T-cell (primary cell): ENCODE data around the gene UBR3. TPM values are rescaled to one million over a fixed set of nuclear protein-coding genes. Genes with fewer than 3 reads are reported as not detected.

ENCODE experiments used
- ATAC-seq, 4 experiments: fragments of 200-7000 bp in 3 of 4; fragments of 150-1000 bp in 1 of 4; cut with Tn5 transposase; replicated peaks in 1 of 4; 1 replicate in 3 of 4; 2 replicates in 1 of 4; pipeline ENCODE4 v1.10.0; 2021; ENCODE audit warnings: moderate library complexity in 3 of 4, mild to moderate bottlenecking in 2 of 4, moderate number of reproducible peaks in 1 of 4
- CTCF ChIA-PET, 2 donors: fragments of 300-600 bp; sonication (Branson Sonifier 250); formaldehyde crosslinking; loops; one replicate each; lab custom pipeline; 2022; ENCODE audit warnings: antibody characterized with exemption in 2 of 2; lab: Charles Lee
- POLR2A ChIA-PET, 2 donors: fragments of 300-600 bp; sonication (Branson Sonifier 250); formaldehyde crosslinking; loops; one replicate each; lab custom pipeline; 2022; ENCODE audit warnings: antibody characterized with exemption in 2 of 2; lab: Charles Lee
- DNase-seq, 35 experiments: peaks; one replicate each; pipeline versions ENCODE4 v3.0.0 to v3.0.0-alpha.2; 2013 to 2023
- H3K27ac ChIP-seq: one replicate; pipeline ENCODE4 v1.5.1; 2013; ENCODE audit warnings: low read length
- H3K27me3 ChIP-seq, 2 experiments: replicated peaks in 1 of 2; 1 replicate in 1 of 2; 2 replicates in 1 of 2; pipeline versions ENCODE4 v1.6.1 to v1.7.0; 2013; ENCODE audit warnings: low read length in 1 of 2, mixed read lengths in 1 of 2; ENCODE audit not compliant: control insufficient read depth in 2 of 2, insufficient read depth in 2 of 2; ENCODE audit errors: extremely low read depth in 1 of 2
- H3K36me3 ChIP-seq, 2 donors: 1 replicate in 1 of 2; 2 replicates in 1 of 2; pipeline versions ENCODE4 v1.6.1 to v1.7.0; 2013; ENCODE audit warnings: low read length in 1 of 2; ENCODE audit not compliant: control insufficient read depth in 2 of 2, insufficient read depth in 1 of 2; ENCODE audit errors: extremely low read depth in 1 of 2
- H3K4me1 ChIP-seq, 2 experiments: 1 replicate in 1 of 2; 2 replicates in 1 of 2; pipeline versions ENCODE4 v1.6.1 to v1.7.0; 2013; ENCODE audit warnings: low read length in 2 of 2, mixed read lengths in 1 of 2; ENCODE audit not compliant: insufficient read depth in 2 of 2, control insufficient read depth in 1 of 2; ENCODE audit errors: extremely low read depth in 1 of 2
- H3K4me3 ChIP-seq, 2 donors: 1 replicate in 1 of 2; 2 replicates in 1 of 2; pipeline versions ENCODE4 v1.5.1 to v1.7.0; 2013; ENCODE audit warnings: mild to moderate bottlenecking in 2 of 2, low read length in 1 of 2, moderate library complexity in 1 of 2; ENCODE audit not compliant: control insufficient read depth in 1 of 2; ENCODE audit errors: extremely low read depth in 1 of 2
- H3K9me3 ChIP-seq: 2 replicates; pipeline ENCODE4 v1.7.0; 2013
- H3K27ac Mint-ChIP-seq, 2 donors: one replicate each; pipeline ENCODE4 v1.8.0; 2020 to 2021; ENCODE audit warnings: mild to moderate bottlenecking in 2 of 2, mixed read lengths in 2 of 2
- H3K27me3 Mint-ChIP-seq, 2 donors: one replicate each; pipeline ENCODE4 v1.8.0; 2021 to 2022; ENCODE audit warnings: mixed read lengths in 2 of 2
- H3K36me3 Mint-ChIP-seq: one replicate; pipeline ENCODE4 v1.8.0; 2021; ENCODE audit warnings: mixed read lengths
- H3K4me1 Mint-ChIP-seq, 3 donors: one replicate each; pipeline ENCODE4 v1.8.0; 2020 to 2022; ENCODE audit warnings: mixed read lengths in 3 of 3, mild to moderate bottlenecking in 1 of 3
- H3K4me3 Mint-ChIP-seq, 3 donors: one replicate each; pipeline ENCODE4 v1.8.0; 2020 to 2022; ENCODE audit warnings: mild to moderate bottlenecking in 3 of 3, mixed read lengths in 3 of 3, moderate library complexity in 3 of 3
- H3K9me3 Mint-ChIP-seq, 3 donors: one replicate each; pipeline ENCODE4 v1.8.0; 2020 to 2022; ENCODE audit warnings: mixed read lengths in 3 of 3
- WGBS: methylation state at CpG from one replicate; pipeline ENCODE4 v1.1.5; 2013; ENCODE audit warnings: missing lambda C conversion rate; ENCODE audit not compliant: insufficient coverage; 5-methylcytosine and 5-hydroxymethylcytosine counted together
- total RNA-seq, 35 experiments: library from RNA in 6 of 35; stranded (reverse) in 6 of 35; fragments of 120-200 nt in 1 of 35; gene quantifications; one replicate each; pipeline versions ENCODE4 v1.2.1 to v1.2.4 and lab custom pipeline; 2013 to 2026

Gene UBR3
- total RNA-seq, 5 donors from 2014 or later (not counting 1 experiment from before 2014, with no cell fraction given) = 28.6 to 49.9 (median 31.3) TPM

GRCh38 chr2:170020777-170021176, 193.5 kb downstream of the UBR3 start:
- Mint-ChIP-seq H3K36me3 (peaks cover 33% of the 10 kb centered on the region), H3K27me3 (no peaks in the 10 kb centered on the region), H3K9me3 (no peaks in the 10 kb centered on the region), H3K4me1 (no peaks in the 10 kb centered on the region), H3K4me3 (no peak overlapping the region), H3K27ac (no peak overlapping the region)
- no peak overlapping the region for H3K27ac ChIP-seq
- peaks cover 0 to 4% of the 10 kb centered on the region in 2 donors for H3K36me3 ChIP-seq
- no peak for ATAC-seq
- no peaks in the 10 kb centered on the region for H3K9me3 ChIP-seq
- ChIA-PET CTCF (no interaction called here), POLR2A (interaction anchor here (0.5 to 0.6 kb wide), 3 partner anchors 8 to 37 kb away, joined by 3 to 8 read pairs (median 3); no protein-coding TSS in a partner anchor)
- no peak overlapping the region for H3K4me3 ChIP-seq
- no peak for DNase-seq
- H3K27me3 ChIP-seq = no peaks in the 10 kb centered on the region
- no CpG with 5 or more reads among the region's 1 CpG for WGBS
- H3K4me1 ChIP-seq = no peaks in the 10 kb centered on the region

- Histone ChIP-seq H3K4me3 (no peak overlapping the region), H3K9me3 (no peaks in the 10 kb centered on the region), H3K27me3 (no peaks in the 10 kb centered on the region), H3K4me1 (no peaks in the 10 kb centered on the region), H3K36me3 (peaks cover 0 to 3% of the 10 kb centered on the region in 2 donors), H3K27ac (no peak overlapping the region)
- no peak overlapping the region for H3K4me3 Mint-ChIP-seq
- peaks cover 37% of the 10 kb centered on the region for H3K36me3 Mint-ChIP-seq
- DNase-seq (no peak), ATAC-seq (no peak)
- H3K27ac Mint-ChIP-seq = no peak overlapping the region
- no peaks in the 10 kb centered on the region for H3K27me3 Mint-ChIP-seq
- no peaks in the 10 kb centered on the region for H3K4me1 Mint-ChIP-seq
- H3K9me3 Mint-ChIP-seq = no peaks in the 10 kb centered on the region
- POLR2A ChIA-PET = interaction anchor here in 1 of 2 donors (0.5 kb wide), 1 partner anchor 10 kb away, joined by 3 read pairs; no protein-coding TSS in a partner anchor
- CTCF ChIA-PET = interaction anchor here in 1 of 2 donors (1.0 kb wide), 1 partner anchor 22 kb away, joined by 3 read pairs; no protein-coding TSS in a partner anchor
Measured at GRCh38 chr2:170022692-170023091, 195.4 kb downstream of the UBR3 start.

- H3K36me3 ChIP-seq = peaks cover 0 to 3% of the 10 kb centered on the region in 2 donors
- H3K4me3 ChIP-seq = no peak overlapping the region
- Mint-ChIP-seq H3K27me3 (no peaks in the 10 kb centered on the region), H3K4me3 (no peak overlapping the region), H3K36me3 (peaks cover 47% of the 10 kb centered on the region), H3K27ac (no peak overlapping the region), H3K4me1 (no peaks in the 10 kb centered on the region), H3K9me3 (no peaks in the 10 kb centered on the region)
- ChIA-PET CTCF (no interaction called here), POLR2A (no interaction called here)
- H3K9me3 ChIP-seq = no peaks in the 10 kb centered on the region
- 100% methylated on average over 1 of the region's 1 CpG for WGBS
- H3K27ac ChIP-seq = no peak overlapping the region
- no peaks in the 10 kb centered on the region for H3K27me3 ChIP-seq
- ATAC-seq (no peak), DNase-seq (no peak)
- no peaks in the 10 kb centered on the region for H3K4me1 ChIP-seq
Measured at GRCh38 chr2:170024721-170025120, 197.5 kb downstream of the UBR3 start.

- 80% methylated on average over 1 of the region's 2 CpGs for WGBS
- ATAC-seq (no peak), DNase-seq (no peak)
- Mint-ChIP-seq H3K4me3 (no peak overlapping the region), H3K27me3 (no peaks in the 10 kb centered on the region), H3K4me1 (no peaks in the 10 kb centered on the region), H3K9me3 (peaks cover 0 to 3% (median 0%) of the 10 kb centered on the region in 3 donors), H3K36me3 (peaks cover 47% of the 10 kb centered on the region), H3K27ac (no peak overlapping the region)
- CTCF ChIA-PET = no interaction called here
- Histone ChIP-seq H3K4me1 (no peaks in the 10 kb centered on the region), H3K36me3 (peaks cover 0 to 5% of the 10 kb centered on the region in 2 donors), H3K9me3 (no peaks in the 10 kb centered on the region), H3K27me3 (no peaks in the 10 kb centered on the region), H3K27ac (no peak overlapping the region), H3K4me3 (no peak overlapping the region)
- POLR2A ChIA-PET = no interaction called here
Measured at GRCh38 chr2:170025223-170025622, 198.0 kb downstream of the UBR3 start.

- Mint-ChIP-seq H3K4me1 (no peaks in the 10 kb centered on the region), H3K27me3 (no peaks in the 10 kb centered on the region), H3K27ac (no peak overlapping the region), H3K9me3 (peaks cover 0 to 3% (median 0%) of the 10 kb centered on the region in 3 donors), H3K36me3 (peaks cover 50% of the 10 kb centered on the region), H3K4me3 (no peak overlapping the region)
- Histone ChIP-seq H3K4me1 (no peaks in the 10 kb centered on the region), H3K27me3 (no peaks in the 10 kb centered on the region), H3K4me3 (no peak overlapping the region), H3K36me3 (peaks cover 0 to 5% of the 10 kb centered on the region in 2 donors), H3K9me3 (no peaks in the 10 kb centered on the region), H3K27ac (no peak overlapping the region)
- no CpG with 5 or more reads among the region's 1 CpG for WGBS
- DNase-seq = no peak
- CTCF ChIA-PET = no interaction called here
- POLR2A ChIA-PET = no interaction called here
- no peak for ATAC-seq
Measured at GRCh38 chr2:170026361-170026760, 199.1 kb downstream of the UBR3 start.

DNA sequence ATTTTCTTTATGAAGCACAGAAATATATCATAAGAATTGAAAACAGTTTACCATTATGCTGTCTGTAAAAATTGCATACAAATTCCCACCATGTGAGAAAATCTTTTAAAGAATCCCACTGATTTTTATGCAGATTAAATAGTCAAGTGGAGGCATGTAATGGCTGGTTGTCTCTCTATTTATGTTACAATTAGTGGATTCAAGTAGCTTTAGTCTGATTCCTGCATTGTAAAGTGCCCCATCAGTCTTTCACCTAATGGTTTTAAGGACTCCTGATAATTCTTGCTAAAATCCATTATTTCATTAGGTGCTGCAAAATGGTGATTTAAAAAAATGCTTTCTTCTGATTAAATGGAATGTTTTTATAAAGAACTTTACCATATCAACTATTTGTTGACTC, 202.3 kb downstream of the UBR3 start:
- no peak overlapping the region for H3K27ac ChIP-seq
- H3K9me3 ChIP-seq = no peaks in the 10 kb centered on the region
- no peak for ATAC-seq
- H3K27me3 Mint-ChIP-seq = no peaks in the 10 kb centered on the region
- H3K4me1 ChIP-seq = no peaks in the 10 kb centered on the region
- no peaks in the 10 kb centered on the region for H3K4me1 Mint-ChIP-seq
- no peaks in the 10 kb centered on the region for H3K27me3 ChIP-seq
- H3K36me3 Mint-ChIP-seq = peaks cover 53% of the 10 kb centered on the region
- DNase-seq = no peak
- H3K4me3 ChIP-seq = no peak overlapping the region
- H3K27ac Mint-ChIP-seq = no peak overlapping the region
- peaks cover 0 to 3% (median 0%) of the 10 kb centered on the region in 3 donors for H3K9me3 Mint-ChIP-seq
- ChIA-PET POLR2A (no interaction called here), CTCF (no interaction called here)
- no peak overlapping the region for H3K4me3 Mint-ChIP-seq
- H3K36me3 ChIP-seq = peaks cover 0 to 8% of the 10 kb centered on the region in 2 donors

DNA sequence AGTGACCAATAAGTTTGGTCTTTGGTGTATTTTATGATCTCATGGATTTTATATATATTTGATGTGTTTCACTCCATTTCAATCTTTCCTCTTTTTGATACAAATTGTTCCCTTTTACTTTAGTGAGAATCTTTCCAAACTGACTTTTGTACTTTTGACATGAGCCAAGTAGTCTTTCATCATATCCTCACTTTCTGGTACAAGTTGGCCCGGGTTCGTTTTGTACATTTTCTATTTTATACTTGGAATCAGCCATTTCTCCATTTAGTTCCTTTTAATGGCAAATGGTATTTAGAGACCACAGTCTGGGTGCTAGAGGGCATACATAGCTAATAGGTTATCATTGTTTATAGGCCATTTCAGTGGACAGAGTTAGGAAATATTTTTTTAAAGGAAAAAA, 202.8 kb downstream of the UBR3 start:
- no peak overlapping the region for H3K4me3 ChIP-seq
- ChIA-PET CTCF (no interaction called here), POLR2A (no interaction called here)
- WGBS = no CpG with 5 or more reads among the region's 2 CpGs
- no peak overlapping the region for H3K27ac ChIP-seq
- ATAC-seq = no peak
- H3K27me3 ChIP-seq = no peaks in the 10 kb centered on the region
- H3K4me1 ChIP-seq = no peaks in the 10 kb centered on the region
- H3K27ac Mint-ChIP-seq = no peak overlapping the region
- no peaks in the 10 kb centered on the region for H3K9me3 ChIP-seq
- no peaks in the 10 kb centered on the region for H3K4me1 Mint-ChIP-seq
- peaks cover 54% of the 10 kb centered on the region for H3K36me3 Mint-ChIP-seq
- H3K4me3 Mint-ChIP-seq = no peak overlapping the region
- DNase-seq = no peak
- H3K9me3 Mint-ChIP-seq = peaks cover 0 to 3% (median 0%) of the 10 kb centered on the region in 3 donors
- H3K27me3 Mint-ChIP-seq = no peaks in the 10 kb centered on the region
- peaks cover 0 to 8% of the 10 kb centered on the region in 2 donors for H3K36me3 ChIP-seq
